HG03139 (cell line): Measurements from ENCODE around the gene POLR2A.
A peak's percentile ranks its signal among the peaks of the same experiment; 100 is the strongest.
"Not testable (repeated sequence)": the region's sequence is repeated elsewhere in the genome, so short reads cannot be mapped to it uniquely, and the experiment has no call there.

Experiments
- ATAC-seq: cut with Tn5 transposase; IDR thresholded peaks from one replicate; pipeline ENCODE4 v1.9.1; 2021; ENCODE audit not compliant: unreplicated experiment

Gene POLR2A

GRCh38 chr17:7478276-7479212 is 5.6 kb upstream of the POLR2A start:
- no peak for ATAC-seq

- no peak for ATAC-seq
These were observed 4.7 kb upstream of the POLR2A start, which contains the start of gene ZBTB4 for GRCh38 chr17:7479213-7480088. Gene ZBTB4 (minus strand): TSS chr17:7479631. CDS start chr17:7466801, 12,830 bp downstream.

- ATAC-seq = no peak
These were observed 4.1 kb upstream of the POLR2A start for GRCh38 chr17:7480089-7480384.

GRCh38 chr17:7481275-7481674 is 2.9 kb upstream of the POLR2A start, which contains the start of gene SLC35G6:
Gene SLC35G6 (plus strand): TSS chr17:7481446. CDS start chr17:7481517, 71 bp downstream.
- ATAC-seq = not testable (repeated sequence)

- not testable (repeated sequence) for ATAC-seq
These were observed 2.1 kb upstream of the POLR2A start for GRCh38 chr17:7481842-7482741.

GRCh38 chr17:7482742-7483088 is 1.5 kb upstream of the POLR2A start:
- ATAC-seq = not testable (repeated sequence)

GRCh38 chr17:7483255-7484066 is 705 bp upstream of the POLR2A start:
- peak; percentile 36 for ATAC-seq

- no peak for ATAC-seq
These were observed 782 bp downstream of the POLR2A start for GRCh38 chr17:7484919-7485377.

GRCh38 chr17:7486181-7486580 is 2.0 kb downstream of the POLR2A start:
- no peak for ATAC-seq

- ATAC-seq = no peak
These were observed 6.0 kb downstream of the POLR2A start for GRCh38 chr17:7490144-7490543.

- no peak for ATAC-seq
These were observed 7.4 kb downstream of the POLR2A start for GRCh38 chr17:7491583-7491982.

GRCh38 chr17:7493941-7494340 is 9.8 kb downstream of the POLR2A start:
- no peak for ATAC-seq

GRCh38 chr17:7495906-7496434 is 11.8 kb downstream of the POLR2A start:
- ATAC-seq = no peak

GRCh38 chr17:7496470-7497183 is 12.5 kb downstream of the POLR2A start:
- ATAC-seq = no peak

GRCh38 chr17:7497228-7497627 is 13.1 kb downstream of the POLR2A start:
- ATAC-seq = no peak

GRCh38 chr17:7497636-7498035 is 13.5 kb downstream of the POLR2A start:
- ATAC-seq = no peak

- ATAC-seq = no peak
These were observed 15.0 kb downstream of the POLR2A start for GRCh38 chr17:7499161-7499560.

- no peak for ATAC-seq
These were observed 17.6 kb downstream of the POLR2A start for GRCh38 chr17:7501729-7502128.
